GM21360 (cell line): ENCODE data around the gene CACNB2.

Source experiments
- ATAC-seq: cut with Tn5 transposase; IDR thresholded peaks from one replicate; pipeline ENCODE4 v1.9.1; 2021; ENCODE audit warnings: mild to moderate bottlenecking, moderate library complexity; ENCODE audit not compliant: unreplicated experiment

CACNB2 gene

DNA sequence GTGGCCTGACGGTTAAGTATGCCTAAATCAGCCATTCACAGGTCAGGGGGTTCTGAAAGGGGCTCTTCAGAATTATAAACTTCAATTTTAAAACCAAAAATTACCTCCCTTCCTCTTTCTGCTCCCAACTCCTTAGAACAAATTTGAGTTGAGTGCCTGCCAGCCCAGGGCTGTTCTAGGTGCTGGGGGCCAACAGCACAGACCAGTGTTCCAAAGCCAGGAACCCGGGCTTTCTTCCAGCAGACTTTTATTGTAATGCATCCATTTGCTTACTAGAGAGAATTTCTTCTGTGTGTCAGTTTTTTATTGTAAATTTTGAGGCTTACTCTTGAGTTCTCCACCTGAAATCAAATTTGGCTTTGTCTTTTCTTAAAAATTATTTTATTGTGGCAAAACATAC, 238.5 kb downstream of the CACNB2 start:
- no peak for ATAC-seq

DNA sequence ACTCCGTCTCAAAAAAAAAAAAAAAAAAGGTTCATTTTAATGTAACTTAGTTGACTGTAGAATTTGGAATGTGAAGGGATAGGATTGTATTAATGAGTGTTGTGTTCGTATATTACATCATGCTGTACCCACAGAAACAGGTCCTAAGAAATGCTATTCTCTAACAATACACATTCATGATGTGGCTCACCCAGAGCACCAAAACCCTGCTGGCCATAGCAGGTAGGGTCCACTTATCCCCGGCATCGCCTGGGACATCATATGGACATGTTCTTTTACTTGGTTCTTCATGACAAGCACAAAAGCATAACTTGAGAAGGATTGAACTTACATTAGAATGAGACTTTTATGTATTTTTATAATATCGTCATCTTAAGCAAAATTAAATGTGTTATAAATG, 241.5 kb downstream of the CACNB2 start:
- ATAC-seq, result no peak

DNA sequence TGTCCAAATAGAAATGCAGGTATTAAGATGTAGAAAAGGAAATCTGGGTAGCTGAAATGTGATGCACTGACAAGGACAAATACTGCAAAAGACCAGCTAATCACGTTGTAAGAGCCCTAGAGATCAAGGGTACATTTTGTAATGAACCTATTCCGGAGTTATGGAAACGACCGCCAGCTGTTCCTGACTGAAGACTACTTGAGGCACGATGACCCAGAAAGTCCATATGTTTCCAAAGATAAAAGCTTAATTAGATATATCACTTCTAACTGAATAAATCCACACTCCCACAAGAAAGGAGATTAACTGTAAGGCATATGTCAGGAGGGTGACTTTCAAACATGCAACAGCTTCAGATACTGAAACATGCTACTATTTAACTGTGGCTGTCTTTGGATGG, 257.7 kb downstream of the CACNB2 start:
- ATAC-seq, result no peak

DNA sequence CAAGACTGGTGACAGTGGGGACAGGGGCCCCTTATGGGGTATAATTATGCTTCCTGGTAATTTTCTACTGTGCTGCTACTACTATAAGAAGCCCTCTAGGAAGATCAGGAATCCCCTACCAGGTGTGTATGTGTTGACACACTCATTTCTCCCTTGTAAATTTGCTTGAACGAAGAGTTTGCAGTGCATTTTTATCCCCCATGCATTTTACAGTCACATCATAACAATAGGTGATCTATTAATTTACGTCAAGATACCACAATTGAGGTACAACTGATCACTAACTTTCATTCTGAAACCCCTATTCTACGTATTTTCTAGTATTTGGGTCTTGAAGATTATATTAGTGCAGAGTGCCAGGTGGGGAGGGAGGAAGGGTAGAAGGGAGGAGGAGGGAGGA, 258.9 kb downstream of the CACNB2 start:
- ATAC-seq, result no peak

DNA sequence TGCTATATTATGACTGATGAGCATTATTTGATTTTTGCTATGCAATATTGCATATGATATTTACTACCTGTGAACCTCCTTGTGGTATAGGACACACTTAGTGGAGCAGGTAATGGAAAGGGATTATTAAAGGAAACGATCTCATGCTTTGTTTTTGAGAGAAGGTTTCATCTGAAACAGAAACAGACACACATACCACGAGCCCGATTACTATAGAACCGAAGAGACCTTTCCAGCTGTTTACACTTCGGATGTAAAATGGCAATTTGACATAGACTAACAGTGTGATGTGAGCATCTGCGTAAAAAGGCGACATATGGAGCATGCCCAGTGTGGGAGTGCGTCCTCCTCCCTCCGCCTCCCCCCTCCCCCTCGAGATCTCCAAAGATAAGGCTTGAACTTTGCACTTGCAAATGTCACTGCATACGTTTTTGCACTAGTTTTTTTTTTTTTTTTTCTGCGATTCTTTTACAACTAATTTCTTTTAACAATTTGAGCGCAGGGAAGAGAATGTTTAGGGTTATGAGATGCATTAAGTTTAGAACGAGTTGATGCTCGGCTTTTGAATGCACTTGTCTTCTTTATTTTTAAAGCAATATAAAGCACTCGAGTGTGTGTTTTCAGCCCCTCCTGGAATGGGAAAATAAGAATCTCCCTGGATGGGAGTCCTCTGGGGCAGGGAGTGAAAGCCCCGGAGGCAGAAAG, 260.1 kb downstream of the CACNB2 start:
- no peak for ATAC-seq

DNA sequence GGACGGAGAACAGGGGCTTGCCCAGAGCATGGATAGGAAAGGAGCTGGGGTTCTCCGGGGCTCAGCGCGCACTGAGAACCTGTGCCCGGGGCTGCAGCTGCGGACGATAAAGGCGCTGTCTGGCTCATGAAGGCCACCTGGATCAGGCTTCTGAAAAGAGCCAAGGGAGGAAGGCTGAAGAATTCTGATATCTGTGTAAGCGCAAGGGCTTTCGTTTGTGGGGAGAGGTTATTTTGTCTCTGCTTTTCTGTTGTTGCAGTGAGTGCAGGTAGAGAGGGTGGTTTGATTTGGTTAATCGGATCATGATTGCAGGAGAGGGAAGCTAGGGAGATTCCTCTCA, 260.7 kb downstream of the CACNB2 start:
- ATAC-seq, result no peak

DNA sequence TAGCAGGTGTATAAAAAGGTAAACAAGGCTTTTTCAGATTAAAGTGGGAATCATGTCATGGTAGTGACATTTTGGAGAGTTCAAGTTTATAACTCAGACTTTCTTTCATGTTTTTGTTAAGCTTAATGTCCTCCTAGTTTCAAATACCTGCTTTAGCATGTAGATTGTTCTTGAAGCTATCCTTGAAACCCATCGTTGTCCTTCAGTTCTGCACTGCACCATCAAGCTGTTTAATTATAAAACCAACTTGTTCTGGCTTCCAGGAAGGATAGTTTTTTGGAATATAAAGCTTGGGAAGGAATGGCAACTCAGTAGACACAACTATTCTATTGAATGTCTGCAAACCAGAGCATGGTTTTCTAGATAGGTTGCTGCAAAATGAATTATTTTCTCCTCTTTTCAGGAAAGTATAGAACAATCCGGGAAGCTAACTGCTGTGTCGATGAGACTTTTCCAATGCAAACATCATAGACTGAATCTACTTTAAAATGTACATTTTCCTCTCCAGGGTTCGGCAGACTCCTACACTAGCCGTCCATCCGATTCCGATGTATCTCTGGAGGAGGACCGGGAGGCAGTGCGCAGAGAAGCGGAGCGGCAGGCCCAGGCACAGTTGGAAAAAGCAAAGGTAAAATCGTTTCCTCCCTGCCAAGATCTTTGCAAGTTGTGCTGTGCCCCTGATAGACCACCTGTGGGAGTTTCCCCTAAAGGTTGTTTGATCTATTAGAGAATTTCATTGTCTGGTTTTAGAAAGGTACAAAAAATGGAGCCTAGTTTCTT, 261.4 kb downstream of the CACNB2 start:
- no peak for ATAC-seq

DNA sequence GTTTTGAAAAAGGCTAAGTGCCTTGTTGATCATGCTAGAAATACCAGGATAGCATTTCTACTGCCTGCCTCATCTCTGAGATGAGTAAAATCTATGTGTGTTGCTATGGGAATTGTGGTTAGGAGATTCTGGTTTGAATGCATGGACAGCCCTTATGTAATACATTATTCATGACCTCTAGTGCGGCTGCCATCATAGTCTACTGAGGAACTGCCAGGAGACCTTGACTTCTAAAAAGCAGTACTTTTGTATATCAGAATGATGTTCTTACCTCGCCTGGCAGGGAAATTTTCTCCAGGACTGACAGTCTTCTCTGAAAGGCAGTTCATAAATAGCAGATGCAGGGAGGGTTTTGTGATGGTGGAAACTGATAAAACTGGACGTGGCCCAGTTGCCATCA, 262.6 kb downstream of the CACNB2 start:
- ATAC-seq, result no peak

DNA sequence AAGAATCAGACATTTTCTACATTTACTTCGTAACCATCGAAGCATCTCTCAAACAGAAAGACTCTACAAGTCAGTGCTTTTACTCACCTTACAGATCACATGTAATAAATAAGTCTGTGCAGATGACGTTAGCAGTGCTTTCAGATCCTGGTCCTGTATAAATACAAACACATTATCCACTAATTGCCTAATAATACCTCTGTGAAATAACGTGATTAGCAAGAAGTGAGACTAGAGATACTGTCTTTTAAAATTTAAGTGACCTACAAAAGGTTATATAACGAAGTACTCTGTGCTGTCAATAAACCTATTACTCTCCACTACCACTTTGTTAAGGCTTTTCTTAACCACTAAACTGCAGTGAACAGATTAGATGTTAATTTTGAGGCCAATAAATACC, 264.3 kb downstream of the CACNB2 start:
- ATAC-seq, result no peak

DNA sequence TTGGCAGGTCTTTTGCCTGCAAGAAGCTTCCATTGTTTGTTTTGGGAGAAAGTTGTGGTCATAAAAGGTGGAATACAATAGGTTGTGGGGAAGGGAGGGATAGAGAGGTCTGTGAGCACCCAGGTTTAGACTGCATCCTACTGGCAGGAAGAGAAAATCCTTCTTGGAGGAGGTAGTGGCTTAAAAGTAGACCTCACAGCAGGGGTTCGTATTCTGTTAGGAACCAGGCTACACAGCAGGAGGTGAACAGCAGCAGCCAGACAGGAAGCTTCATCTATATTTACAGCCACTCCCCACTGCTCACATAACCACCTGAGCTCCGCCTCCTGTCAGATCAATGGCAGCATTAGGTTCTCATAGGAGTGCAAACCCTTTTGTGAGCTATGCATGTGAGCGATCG, 265.9 kb downstream of the CACNB2 start:
- ATAC-seq, result no peak

DNA sequence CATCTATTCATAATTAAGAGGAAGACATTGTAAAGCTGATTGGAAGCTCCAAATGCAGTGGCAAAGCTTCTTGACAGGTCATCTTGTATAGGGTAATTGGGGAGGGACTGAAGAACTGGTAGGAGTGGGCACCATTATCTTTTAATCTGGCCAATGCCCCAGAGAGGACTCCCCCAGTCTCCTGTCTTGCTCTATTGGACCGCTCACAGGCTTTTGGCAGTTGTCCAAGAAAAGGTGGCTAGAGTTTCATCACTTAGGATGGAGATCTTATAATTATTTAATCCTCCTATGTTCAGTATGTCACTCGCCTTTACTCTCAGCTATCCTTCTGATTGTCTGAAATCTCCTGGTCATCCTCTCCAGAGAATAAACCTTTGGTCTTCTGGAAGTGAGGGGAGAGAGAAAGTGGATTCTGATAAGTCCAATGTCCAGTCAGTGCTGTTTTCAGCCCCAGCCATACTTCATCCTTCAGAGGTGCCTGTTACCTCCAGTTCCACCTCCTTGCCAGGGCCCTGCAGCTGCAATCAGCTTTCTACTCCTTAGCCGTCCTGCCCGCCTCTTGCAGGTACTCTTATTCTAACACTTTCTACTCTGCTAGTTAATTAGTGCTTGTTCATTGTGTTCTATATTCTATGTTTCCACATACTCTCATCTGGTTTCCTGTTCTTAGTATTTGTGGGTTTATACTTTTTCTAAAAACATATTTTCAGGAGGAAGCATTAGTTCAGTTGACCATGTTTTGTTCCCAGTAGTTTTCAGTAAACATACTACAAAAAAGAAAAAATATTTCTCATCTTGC, 269.6 kb downstream of the CACNB2 start:
- ATAC-seq, result no peak

DNA sequence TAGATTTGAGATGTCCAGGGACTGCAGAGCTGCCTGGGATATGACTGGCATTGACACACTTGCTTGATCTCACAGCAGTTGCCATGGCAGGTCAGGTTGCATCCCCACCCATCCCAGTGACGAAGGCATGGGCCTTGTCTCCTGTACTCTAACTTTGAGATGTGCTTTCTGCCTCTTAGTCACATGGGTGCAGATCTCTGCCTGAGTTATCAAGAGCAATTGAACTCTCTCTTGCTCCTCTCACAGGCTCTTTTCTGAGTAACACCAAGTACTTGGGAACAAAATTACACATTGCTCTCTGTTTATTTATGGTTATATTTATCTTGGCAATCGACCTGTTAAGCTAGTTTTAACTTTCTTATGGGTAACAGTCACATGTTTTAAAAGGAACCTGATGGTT, 273.8 kb downstream of the CACNB2 start:
- ATAC-seq, result no peak

DNA sequence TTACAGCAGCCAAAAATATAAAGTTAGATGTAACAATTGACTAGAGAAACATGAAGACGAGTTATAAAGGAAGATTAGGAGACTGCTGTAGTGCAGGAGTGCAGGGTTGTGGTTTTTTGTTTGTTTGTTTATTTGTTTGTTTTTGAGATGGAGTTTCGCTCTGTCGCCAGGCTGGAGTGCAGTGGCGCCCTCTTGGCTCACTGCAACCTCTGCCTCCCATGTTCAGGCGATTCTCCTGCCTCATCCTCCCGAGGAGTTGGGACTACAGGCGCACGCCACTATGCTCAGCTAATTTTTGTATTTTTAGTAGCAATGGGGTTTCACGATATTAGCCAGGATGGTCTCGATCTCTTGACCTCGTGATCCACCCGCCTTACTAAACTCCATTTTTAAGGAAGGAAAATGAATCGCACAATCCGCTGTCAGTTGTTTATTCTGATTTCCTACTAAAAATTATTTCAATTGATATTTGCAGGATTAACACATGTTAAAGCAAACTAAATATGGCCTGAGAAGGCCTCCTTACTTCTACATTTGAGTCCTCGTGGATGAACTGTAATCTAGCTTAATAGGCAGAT, 277.8 kb downstream of the CACNB2 start:
- ATAC-seq, result no peak

DNA sequence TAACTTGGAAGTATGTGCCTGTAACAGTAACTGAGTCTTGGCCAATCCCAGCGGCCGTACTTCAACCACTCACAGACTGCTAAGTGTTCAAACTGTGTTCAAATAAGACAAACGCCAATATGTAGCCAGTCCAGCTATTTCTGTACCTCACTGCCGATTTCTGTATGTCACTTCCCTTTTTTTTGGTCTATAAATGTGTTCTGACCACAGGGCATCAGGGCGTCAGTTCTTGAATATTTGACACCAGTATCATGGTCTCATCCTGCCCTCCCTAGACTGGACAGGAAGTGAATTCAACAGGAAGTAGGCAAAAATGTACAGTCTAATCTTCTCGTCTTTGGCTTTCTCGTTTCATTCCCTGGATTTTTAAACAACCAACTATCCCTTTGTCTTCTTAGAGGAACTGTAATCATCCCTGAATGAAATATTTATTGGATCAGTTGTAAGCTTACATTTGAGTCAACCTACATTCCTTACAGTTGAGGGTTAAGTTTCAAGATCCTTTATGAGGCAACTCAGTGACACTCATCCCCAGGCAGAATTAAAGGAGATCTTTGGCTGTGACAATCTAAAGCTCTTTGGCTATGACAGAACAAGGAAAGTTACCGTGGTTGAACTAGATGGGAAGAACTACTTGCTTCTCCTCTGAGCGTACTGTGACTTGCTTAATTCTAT, 278.5 kb downstream of the CACNB2 start:
- ATAC-seq, result no peak

DNA sequence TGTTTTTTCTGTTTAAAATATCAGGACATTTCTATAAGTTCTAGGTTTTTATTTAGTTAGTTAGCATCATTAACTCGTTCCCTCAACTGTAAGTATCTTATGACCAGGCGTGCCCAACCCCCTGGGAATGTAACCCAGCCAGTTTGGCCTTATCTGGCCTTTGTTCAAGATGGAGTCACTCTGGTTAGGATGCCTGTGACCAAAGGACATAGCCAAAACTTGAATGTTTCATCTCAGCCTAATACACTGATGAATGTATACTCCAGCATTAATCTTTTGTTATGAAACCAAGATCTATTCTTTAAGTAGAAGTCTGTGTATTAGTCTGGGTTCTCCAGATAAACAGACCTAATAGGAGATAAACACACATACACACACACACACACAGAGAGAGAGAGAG, 279.7 kb downstream of the CACNB2 start:
- no peak for ATAC-seq

DNA sequence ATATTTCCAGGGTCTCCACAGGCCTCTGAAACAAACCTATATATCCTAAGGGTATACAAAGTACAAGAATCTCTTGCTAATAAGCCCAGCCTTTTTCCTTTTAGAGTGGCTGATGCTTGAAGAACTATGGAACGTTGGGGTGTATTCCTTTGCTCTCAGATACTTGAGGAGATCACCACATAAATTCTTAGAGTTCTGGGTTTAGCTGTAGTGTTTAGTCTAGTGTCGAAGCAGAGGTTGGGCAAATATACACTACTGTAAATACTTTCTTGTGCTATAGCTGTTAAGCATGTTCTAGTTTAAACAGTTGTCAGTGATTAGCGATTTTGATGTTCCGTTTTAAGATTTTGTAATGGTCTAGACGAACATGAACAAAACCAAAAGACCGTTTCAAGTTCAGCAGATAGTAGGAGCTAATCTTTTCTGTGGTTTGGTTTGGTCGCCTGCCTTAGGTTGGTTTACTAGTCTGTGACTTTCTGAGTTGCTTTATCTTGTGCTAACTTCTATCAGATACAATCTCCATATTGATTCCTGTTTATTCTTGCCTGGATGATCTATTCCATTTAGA, 281.6 kb downstream of the CACNB2 start:
- no peak for ATAC-seq

DNA sequence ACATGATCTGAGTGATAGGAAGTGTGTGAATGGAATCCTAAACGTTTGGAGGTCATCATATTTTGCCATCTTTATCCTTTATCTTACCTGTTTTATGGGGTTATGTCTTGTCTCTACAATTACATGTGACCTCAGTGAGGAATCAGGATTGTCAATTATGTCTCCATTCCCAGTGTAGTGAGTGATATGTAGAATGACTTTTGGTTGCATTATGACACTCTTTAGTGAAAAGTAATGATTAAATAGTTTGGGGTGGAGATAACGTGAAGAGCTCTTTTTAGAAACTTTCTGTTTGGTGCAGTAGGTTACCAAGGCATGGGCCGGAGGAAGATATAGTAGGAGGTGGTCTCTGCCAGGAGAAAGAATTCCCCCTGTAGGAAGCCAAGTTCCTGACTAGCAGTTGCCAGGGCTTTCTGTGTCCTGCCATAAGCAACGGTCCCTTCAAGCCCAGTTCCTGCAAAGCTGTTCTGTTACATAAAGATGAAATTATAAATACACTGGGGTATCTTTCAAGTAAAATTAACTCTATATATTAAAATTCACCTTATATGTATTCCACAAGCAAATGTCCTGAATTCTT, 282.9 kb downstream of the CACNB2 start:
- no peak for ATAC-seq

DNA sequence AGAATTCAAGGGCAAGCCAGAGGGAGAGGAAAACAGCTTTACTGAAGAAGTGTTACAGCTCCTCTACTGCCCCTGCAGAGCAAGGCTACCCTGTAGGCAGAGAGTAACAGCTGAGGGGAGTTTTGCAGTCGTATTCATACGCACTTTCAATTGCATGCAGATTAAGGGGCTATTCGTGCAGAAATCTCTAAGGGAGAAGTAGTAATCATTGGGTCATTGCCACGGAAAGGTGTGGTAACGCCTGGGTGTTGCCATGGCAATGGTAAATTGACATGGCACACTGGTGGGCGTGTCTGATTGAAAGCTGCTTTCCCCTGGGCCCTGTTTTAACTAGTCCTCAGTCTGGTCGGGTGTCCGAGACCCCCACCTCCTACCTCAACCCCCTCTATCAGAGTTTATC, 284.0 kb downstream of the CACNB2 start:
- no peak for ATAC-seq

DNA sequence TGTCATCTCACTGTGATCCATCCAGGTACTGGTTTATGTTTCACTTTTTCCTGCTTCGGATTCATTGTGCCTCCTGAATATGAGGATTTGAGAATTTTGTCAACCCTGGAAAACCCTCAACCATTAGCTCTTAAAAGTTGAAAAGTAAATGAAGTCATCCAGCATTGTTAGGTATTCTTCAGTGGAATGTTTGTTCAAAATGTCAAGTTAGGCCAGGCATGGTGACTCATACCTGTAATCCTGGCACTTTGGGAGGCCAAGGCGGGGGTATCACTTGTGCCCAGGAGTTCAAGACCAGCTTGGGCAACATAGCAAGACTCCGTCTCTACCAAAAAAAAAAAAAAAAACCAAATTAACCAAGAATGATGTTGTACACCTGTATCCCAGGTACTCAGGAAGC, 289.1 kb downstream of the CACNB2 start:
- no peak for ATAC-seq

DNA sequence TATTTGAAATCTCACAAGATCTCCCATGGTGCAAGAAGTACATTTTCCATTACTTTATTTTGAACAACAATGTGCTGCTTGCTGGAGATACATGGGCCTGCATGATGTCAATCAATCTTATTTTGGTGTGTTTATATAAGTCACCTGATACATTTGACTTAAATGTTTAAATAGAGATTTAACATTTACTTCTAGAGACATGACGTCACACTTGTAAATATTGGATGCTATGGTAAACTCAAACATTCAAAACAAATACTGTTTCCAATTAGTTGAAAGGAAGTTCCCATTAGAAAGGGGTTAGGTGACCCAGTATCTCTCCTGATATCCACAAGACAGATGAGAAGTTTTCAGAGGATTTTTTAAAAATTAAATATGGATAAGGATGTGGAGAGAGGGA, 296.7 kb downstream of the CACNB2 start:
- no peak for ATAC-seq
